ENCODE measurements around the gene ATP8B4. TPM values are rescaled to one million over a fixed set of nuclear protein-coding genes. Genes with fewer than 3 reads are reported as not detected.

The ATP8B4 gene
- total RNA-seq, 1 donor from 2014 or later, result 15.1 TPM

DNA sequence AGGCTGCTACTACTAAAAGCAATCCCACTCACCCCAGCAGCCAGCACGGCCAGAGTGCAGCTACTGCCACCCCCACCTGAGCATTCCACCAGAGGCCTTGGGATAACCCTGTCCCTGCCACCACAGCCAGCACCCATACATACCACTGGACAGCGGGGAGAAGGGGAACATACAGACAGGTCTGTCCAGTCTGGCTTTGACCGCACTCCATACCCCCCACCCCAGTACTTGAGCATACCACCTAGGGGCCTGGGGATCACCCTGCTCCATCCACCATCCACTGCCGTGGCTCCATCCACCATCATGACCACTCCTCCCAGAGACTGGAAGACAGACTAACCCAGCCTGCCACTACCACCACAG lies 210.1 kb downstream of the ATP8B4 start:
- H3K4me3 ChIP-seq, result no peak overlapping the region
- H3K9me3 ChIP-seq, result peaks cover 0 to 8% of the 10 kb centered on the region in 2 donors
- intact Hi-C loops (cut with DNase I), result no loop called here
- no peaks in the 10 kb centered on the region for H3K4me1 ChIP-seq
- no peaks in the 10 kb centered on the region for H3K36me3 ChIP-seq
- DNase-seq (ENCODE audit: low spot score in 2 of 2), result no peak
- no peaks in the 10 kb centered on the region for H3K27me3 ChIP-seq
- TF ChIP-seq, protein P1, sequence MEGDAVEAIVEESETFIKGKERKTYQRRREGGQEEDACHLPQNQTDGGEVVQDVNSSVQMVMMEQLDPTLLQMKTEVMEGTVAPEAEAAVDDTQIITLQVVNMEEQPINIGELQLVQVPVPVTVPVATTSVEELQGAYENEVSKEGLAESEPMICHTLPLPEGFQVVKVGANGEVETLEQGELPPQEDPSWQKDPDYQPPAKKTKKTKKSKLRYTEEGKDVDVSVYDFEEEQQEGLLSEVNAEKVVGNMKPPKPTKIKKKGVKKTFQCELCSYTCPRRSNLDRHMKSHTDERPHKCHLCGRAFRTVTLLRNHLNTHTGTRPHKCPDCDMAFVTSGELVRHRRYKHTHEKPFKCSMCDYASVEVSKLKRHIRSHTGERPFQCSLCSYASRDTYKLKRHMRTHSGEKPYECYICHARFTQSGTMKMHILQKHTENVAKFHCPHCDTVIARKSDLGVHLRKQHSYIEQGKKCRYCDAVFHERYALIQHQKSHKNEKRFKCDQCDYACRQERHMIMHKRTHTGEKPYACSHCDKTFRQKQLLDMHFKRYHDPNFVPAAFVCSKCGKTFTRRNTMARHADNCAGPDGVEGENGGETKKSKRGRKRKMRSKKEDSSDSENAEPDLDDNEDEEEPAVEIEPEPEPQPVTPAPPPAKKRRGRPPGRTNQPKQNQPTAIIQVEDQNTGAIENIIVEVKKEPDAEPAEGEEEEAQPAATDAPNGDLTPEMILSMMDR (IDR thresholded peaks at IDR 0.05), result no peak
- no peak overlapping the region for H3K27ac ChIP-seq

DNA sequence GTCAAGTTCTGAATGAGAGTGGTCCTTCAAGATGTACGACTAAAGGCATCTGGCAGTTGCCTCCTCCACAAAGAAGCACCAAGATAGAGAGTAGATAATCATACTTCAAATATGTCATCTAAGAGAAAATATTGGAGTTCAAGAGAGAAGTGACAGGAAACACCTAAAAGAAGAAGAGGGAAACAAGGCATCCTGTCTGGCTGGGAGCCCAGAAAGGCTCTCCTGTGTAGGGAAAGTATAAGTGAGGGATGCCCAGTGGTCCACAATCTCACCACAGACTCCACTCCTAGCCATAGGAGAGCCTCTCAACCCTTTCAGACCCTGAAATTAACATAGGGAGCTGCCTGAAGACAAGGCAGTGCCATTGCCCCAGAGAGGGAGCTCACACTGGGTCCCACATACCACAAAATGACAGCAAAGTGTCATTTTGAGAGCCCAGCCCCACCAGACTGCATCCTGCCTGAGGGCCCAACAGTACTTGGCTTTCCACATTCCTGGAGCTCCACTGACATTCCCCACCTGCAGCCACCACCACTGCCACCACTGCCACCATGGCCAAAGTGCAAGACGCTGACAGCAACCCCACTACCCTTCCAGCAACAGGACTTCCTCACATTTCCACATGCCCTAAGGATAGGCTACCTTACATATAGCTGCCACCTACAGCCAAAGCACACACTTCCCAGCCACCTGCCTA lies 210.6 kb downstream of the ATP8B4 start:
- Histone ChIP-seq H3K27me3 (no peaks in the 10 kb centered on the region), H3K4me3 (no peak overlapping the region), H3K4me1 (no peaks in the 10 kb centered on the region), H3K9me3 (peaks cover 0 to 8% of the 10 kb centered on the region in 2 donors), H3K36me3 (no peaks in the 10 kb centered on the region), H3K27ac (no peak overlapping the region)
- TF ChIP-seq, protein P1 (IDR thresholded peaks at IDR 0.05), result no peak
- no peak for DNase-seq (ENCODE audit: low spot score in 2 of 2)
- intact Hi-C loops (cut with DNase I), result no loop called here

DNA sequence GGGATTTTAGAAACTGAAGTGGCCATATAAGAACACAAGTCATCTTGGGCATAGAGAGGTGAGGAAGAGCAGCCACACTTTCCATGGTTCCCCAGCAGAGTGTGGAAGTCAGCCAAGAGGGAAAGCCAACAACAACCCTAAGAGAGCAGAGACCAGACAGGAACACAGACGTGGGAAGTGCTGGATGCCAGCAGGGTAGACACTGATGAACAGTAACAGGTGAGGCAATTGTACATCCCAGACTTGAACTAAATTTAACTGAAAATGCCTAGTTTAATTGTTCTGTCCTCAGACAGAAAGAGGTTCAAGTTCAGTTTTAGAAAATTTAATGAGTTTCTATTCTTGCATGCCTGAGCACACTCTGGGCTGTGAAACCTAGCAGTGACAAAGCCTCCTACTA lies 212.1 kb downstream of the ATP8B4 start:
- TF ChIP-seq, protein P1 (IDR thresholded peaks at IDR 0.05), result no peak
- no peak for DNase-seq (ENCODE audit: low spot score in 2 of 2)
- intact Hi-C loops (cut with DNase I), result no loop called here
- Histone ChIP-seq H3K4me3 (no peak overlapping the region), H3K27me3 (no peaks in the 10 kb centered on the region), H3K36me3 (no peaks in the 10 kb centered on the region), H3K27ac (no peak overlapping the region), H3K9me3 (peaks cover 0 to 8% of the 10 kb centered on the region in 2 donors), H3K4me1 (peaks cover 0 to 2% of the 10 kb centered on the region in 2 donors)

DNA sequence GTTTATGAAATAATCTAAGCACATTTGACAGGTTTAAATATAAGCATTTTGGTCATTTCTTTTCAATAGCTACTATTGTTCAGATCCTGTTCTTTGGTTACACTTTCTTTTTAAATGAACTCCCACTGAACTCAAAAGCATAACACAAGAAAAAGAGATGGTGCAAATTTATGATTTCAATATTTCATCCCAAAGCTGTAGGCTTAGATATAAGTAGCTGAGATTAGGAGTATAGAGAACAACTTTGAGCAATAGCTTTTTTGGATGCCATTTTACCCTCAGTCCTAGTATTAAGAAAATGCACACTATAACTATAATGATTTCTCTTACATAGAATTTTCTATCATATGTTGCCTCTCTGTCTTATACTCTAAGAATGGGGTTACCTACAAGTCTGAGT lies 213.8 kb downstream of the ATP8B4 start:
- TF ChIP-seq, protein P1 (IDR thresholded peaks at IDR 0.05), result no peak
- H3K4me1 ChIP-seq, result peaks cover 5 to 9% of the 10 kb centered on the region in 2 donors
- no peak overlapping the region for H3K27ac ChIP-seq
- no peak for DNase-seq (ENCODE audit: low spot score in 2 of 2)
- no peaks in the 10 kb centered on the region for H3K27me3 ChIP-seq
- intact Hi-C loops (cut with DNase I), result no loop called here
- H3K36me3 ChIP-seq, result no peaks in the 10 kb centered on the region
- H3K4me3 ChIP-seq, result no peak overlapping the region
- peaks cover 0 to 2% of the 10 kb centered on the region in 2 donors for H3K9me3 ChIP-seq

DNA sequence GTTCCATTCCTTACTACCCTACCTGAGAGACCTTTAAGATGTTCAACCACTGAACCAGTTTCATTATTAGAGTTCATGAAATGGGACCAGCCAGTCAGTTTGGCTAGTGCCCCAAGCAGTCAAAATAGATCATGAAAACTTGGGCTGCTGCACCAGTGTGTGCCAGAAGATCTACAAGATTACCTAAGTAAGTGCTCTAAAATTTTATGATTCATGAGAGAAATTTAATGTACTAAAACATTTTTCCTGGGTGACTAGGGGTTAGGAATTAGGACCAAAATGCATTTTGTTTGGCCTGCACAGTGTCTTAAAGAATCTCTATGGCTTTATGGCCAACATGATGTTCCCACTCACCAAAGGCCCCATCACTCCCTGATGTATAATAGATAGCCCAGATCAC lies 214.7 kb downstream of the ATP8B4 start:
- DNase-seq (ENCODE audit: low spot score in 2 of 2), result no peak
- Histone ChIP-seq H3K27ac (peak overlapping the region; percentile 83 to 84), H3K4me3 (no peak overlapping the region), H3K9me3 (no peaks in the 10 kb centered on the region), H3K27me3 (no peaks in the 10 kb centered on the region), H3K4me1 (peaks cover 5 to 12% of the 10 kb centered on the region in 2 donors), H3K36me3 (no peaks in the 10 kb centered on the region)
- intact Hi-C loops (cut with DNase I), result loop anchor here (5.0 kb wide), 2 partner anchors 47 to 88 kb away; no protein-coding TSS in a partner anchor
- TF ChIP-seq, protein P1 (IDR thresholded peaks at IDR 0.05), result no peak
